Stimulated activated CD4-positive, alpha-beta T cell treated with anti-CD3 and anti-CD28 coated beads, Interleukin-4, amount 100 ng/mL, for 24 hours (primary cell): ENCODE measurements around the gene MKNK1.
"Not testable (repeated sequence)": the region's sequence is repeated elsewhere in the genome, so short reads cannot be mapped to it uniquely, and the experiment has no call there.

Experiments used
- DNase-seq: peaks from one replicate; pipeline ENCODE4 v3.0.0-alpha.2; 2020

MKNK1 gene

GRCh38 chr1:46603858-46604549, at the start of gene MKNK1:
TSS of gene MKNK1 (minus strand) at chr1:46604268. CDS start at chr1:46583327, 20,941 bp downstream.
- peak; percentile 98 for DNase-seq

- DNase-seq = no peak
These were observed 49.4 kb upstream of the MKNK1 start for GRCh38 chr1:46653405-46653958.

- DNase-seq = no peak
These were observed 48.4 kb upstream of the MKNK1 start for GRCh38 chr1:46652321-46653100.

GRCh38 chr1:46651152-46651551, 47.1 kb upstream of the MKNK1 start:
- DNase-seq = not testable (repeated sequence)

- DNase-seq = no peak
These were observed 46.4 kb upstream of the MKNK1 start for GRCh38 chr1:46650491-46650890.

GRCh38 chr1:46649764-46650163, 45.7 kb upstream of the MKNK1 start:
- no peak for DNase-seq

- no peak for DNase-seq
These were observed 43.5 kb upstream of the MKNK1 start for GRCh38 chr1:46647611-46648010.

GRCh38 chr1:46646844-46647243, 42.8 kb upstream of the MKNK1 start:
- no peak for DNase-seq

GRCh38 chr1:46646331-46646730, 42.3 kb upstream of the MKNK1 start:
- DNase-seq = no peak

GRCh38 chr1:46645815-46646214, 41.7 kb upstream of the MKNK1 start:
- DNase-seq = no peak

GRCh38 chr1:46643368-46643775, 39.3 kb upstream of the MKNK1 start:
- no peak for DNase-seq

GRCh38 chr1:46642115-46642680, 38.1 kb upstream of the MKNK1 start:
- DNase-seq = no peak

GRCh38 chr1:46639547-46639946, 35.5 kb upstream of the MKNK1 start:
- no peak for DNase-seq

- no peak for DNase-seq
These were observed 34.9 kb upstream of the MKNK1 start for GRCh38 chr1:46638921-46639320.

- no peak for DNase-seq
These were observed 33.5 kb upstream of the MKNK1 start for GRCh38 chr1:46637444-46638083.

- no peak for DNase-seq
These were observed 31.1 kb upstream of the MKNK1 start for GRCh38 chr1:46635205-46635604.

GRCh38 chr1:46630719-46631118, 26.7 kb upstream of the MKNK1 start:
- DNase-seq = no peak

GRCh38 chr1:46623743-46624644, 19.9 kb upstream of the MKNK1 start:
- DNase-seq = no peak

- DNase-seq = no peak
These were observed 18.3 kb upstream of the MKNK1 start for GRCh38 chr1:46622344-46622743.

GRCh38 chr1:46621930-46622329, 17.9 kb upstream of the MKNK1 start:
- no peak for DNase-seq

- DNase-seq = no peak
These were observed 15.7 kb upstream of the MKNK1 start for GRCh38 chr1:46619656-46620258.
